HG03571 (cell line): ENCODE measurements around the gene ATP1B3.
"Not testable (repeated sequence)": the region's sequence is repeated elsewhere in the genome, so short reads cannot be mapped to it uniquely, and the experiment has no call there.

Source experiments
- ATAC-seq: cut with Tn5 transposase; IDR thresholded peaks from one replicate; pipeline ENCODE4 v1.9.1; 2021; ENCODE audit not compliant: unreplicated experiment

Gene ATP1B3

GRCh38 chr3:141901914-141902313 is 25.5 kb downstream of the ATP1B3 start:
- ATAC-seq = no peak

DNA sequence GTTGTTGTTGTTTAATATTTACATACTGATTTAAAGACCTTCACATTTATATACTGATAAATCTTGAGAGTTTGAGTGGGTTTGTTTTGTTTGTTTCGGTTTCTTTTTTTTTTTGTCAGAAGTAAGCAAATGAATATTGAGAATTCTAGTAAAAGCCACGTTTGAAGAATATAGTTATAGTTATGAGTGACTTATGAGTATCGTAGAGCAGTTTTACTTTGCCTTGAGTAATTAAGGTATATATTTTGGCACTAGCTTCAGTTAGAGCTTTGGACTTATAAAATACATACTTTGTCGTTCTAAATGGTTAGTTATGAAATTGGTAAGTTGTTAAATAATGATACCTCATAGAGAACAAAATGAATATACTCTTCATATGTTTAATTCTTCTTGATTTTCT is 27.8 kb downstream of the ATP1B3 start:
- ATAC-seq = no peak

DNA sequence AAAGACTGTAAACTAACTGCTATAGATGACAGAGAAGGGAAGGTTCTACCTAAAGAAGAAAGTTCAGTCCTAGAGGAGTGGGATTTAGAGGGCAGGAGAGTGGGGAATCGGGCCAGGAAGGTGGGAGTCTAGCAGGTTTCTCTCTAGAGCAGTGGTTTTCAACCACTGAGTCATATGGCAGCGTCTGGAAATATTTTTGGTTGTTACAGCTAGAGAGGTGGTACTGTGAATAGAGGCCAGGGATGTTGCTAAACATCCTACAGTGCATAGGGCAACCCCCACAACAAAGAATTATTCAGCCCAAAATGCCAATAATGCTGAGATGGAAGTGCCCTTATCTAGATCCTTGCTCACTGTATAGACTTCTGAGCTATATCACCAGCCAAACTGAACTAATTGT is 28.7 kb downstream of the ATP1B3 start:
- no peak for ATAC-seq

- no peak for ATAC-seq
Measured at GRCh38 chr3:141909408-141909807, 33.0 kb downstream of the ATP1B3 start.

GRCh38 chr3:141909986-141910385 is 33.5 kb downstream of the ATP1B3 start:
- not testable (repeated sequence) for ATAC-seq

- no peak for ATAC-seq
Measured at GRCh38 chr3:141913150-141913811, 36.8 kb downstream of the ATP1B3 start.

GRCh38 chr3:141914311-141914710 is 37.9 kb downstream of the ATP1B3 start:
- ATAC-seq = no peak

GRCh38 chr3:141915016-141915415 is 38.6 kb downstream of the ATP1B3 start:
- no peak for ATAC-seq

- no peak for ATAC-seq
Measured at GRCh38 chr3:141915766-141916165, 39.3 kb downstream of the ATP1B3 start.

DNA sequence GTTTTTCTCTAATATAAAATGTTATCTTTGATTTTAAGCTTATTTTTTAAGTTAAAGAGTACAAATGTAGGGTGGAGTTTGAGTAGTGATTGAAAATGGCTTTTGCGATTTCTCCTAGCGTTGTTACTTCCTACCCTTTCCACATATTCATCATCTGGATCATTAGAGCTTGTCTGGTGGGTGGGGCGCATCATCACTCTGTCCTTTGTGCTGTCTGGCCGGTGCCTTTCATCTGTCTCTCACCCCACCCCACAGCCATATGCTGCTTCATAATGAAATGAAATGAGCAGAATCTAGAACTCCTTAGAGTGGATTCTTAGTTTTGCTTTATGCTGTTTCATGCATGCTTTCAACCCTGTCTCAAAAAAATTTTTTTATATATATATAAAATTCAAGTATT is 44.3 kb downstream of the ATP1B3 start:
- ATAC-seq = no peak

- no peak for ATAC-seq
Measured at GRCh38 chr3:141921316-141921715, 44.9 kb downstream of the ATP1B3 start.

GRCh38 chr3:141925677-141926076 is 49.2 kb downstream of the ATP1B3 start:
- ATAC-seq = not testable (repeated sequence)

- no peak for ATAC-seq
Measured at GRCh38 chr3:141926929-141927328, 50.5 kb downstream of the ATP1B3 start.

DNA sequence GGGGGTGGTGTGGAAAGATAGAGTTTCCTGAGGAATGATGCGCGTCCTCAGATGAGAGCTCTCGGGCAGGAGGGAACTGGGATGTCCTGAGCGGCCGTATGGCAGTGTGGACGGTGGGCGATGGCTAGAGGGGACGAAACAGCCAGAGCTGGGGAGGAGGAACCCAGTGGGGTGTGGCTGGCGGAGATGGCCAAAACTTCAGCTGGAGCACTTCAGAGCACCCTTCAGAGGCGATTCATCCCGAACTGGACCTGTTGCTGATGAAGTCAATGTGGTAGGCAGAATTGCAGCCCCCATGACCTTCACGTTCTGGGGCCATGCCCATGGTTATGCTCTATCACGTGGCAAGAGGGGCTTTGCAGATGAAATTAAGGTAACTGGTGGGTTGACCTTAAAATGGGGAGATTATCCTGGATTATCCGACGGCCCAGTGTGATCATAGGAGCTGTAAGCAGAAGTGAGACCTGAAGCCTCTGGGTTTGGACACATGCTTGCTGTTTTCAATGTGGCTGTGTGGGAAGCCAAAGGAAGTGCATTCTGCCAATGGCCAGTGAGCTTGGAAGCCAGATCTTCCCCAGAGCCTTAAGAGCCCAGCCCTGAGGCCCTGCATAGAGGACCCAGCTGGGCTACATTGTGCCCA is 52.3 kb downstream of the ATP1B3 start:
- no peak for ATAC-seq

DNA sequence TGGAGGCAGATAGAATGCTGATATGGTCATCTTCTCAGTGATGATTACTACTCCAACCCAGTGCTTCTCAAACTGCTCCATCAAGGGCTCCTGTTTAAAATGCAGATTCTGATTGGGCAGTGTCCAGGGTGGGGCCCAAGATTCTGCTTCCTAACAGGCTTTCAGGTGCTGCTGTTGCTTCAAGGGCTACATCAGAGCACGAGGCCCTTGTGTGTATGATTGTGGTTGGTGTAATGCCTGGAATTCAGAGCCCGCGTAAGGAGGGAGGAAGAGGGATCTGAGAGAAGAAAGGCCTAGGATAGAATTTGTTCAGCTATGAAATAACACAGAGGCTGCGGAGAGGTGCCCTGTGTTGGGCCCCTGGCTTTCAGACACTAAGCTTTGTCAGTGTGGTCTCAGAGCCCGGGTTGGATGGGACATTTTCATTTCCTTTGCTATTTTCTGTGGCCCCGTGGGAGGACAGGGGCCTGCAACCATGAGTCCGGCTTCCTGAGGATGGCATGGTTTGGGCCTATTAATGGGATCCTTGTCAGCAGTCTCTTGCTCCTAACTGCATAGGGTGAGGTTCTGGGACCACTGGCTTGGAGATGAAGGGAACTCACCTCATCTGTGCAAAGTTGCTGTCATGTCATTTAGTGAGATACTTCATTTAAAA is 53.0 kb downstream of the ATP1B3 start:
- ATAC-seq = no peak

GRCh38 chr3:141930801-141931200 is 54.4 kb downstream of the ATP1B3 start:
- ATAC-seq = no peak

- no peak for ATAC-seq
Measured at GRCh38 chr3:141933421-141934300, 57.2 kb downstream of the ATP1B3 start.

DNA sequence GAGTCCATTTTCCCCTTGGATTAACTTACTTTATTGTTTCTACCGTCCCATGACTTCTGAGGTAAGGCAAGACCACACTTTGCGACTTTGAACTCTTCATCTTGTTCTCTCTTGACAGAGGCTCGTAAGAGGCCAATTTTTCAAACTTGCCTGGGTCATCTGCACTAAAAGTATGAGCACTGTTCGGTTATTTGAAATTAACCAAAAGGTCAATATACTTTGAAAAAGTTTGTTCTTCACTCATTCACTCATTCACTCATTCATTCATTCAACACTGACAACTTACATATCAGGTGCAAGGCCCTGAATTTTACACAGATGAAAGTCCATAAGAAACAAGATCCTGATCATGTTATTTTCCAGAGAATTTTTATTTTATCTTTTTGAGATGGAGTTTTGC is 57.9 kb downstream of the ATP1B3 start:
- no peak for ATAC-seq

GRCh38 chr3:141938011-141938500 is 61.6 kb downstream of the ATP1B3 start:
- no peak for ATAC-seq

DNA sequence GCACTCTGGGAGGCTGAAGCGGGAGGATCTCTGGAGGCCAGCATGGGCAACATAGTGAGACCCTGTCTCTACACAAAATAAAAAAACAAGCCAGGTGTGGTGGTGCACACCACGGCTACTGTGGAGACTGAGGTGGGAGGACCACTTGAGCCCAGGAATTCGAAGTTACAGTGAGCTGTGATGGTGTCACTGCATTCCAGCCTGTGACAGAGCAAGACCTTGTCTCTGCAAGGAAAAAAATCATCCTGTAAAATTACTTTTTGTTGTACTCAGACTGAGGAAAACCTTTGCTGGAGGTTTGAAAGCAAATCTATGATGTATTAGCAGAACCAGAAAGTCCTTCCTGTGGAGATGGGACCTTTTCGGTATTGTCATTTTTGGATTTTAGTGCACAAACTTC is 63.3 kb downstream of the ATP1B3 start:
- ATAC-seq = no peak

DNA sequence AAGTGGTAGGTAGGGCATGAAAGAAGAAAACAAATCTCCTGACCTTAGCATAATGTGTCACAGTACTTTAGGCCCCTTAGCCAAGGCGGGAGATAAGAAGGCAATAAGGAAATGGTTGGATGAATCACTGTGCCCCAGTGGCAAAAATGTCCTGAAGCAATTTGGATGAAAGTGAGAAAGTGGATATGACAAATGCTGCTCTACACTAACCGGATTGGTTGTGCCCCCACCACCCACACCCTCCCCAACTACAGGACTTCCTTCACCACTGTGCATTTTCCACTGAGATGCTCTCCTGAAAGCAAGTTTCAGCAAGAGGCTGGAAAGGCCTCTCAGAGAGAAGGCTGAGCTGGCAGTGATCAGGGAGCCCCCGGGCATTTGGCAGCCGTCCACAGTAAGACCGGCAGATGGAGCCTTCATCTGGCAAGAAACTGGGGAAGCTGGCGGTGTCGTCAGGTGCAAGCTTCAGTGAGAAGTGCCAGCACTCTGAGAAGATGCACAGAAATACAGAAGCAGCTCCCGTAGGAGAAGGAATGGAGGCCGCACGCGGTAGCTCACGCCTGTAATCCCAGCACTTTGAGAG is 63.8 kb downstream of the ATP1B3 start:
- no peak for ATAC-seq
